ENCODE data around the gene TENM4. TPM values are rescaled to one million over a fixed set of nuclear protein-coding genes. Genes with fewer than 3 reads are reported as not detected.
A peak's percentile ranks its signal among the peaks of the same experiment; 100 is the strongest.

TENM4 gene
- total and polyA plus RNA-seq, 10 of the 15 experiments (the other 5 are each of a cell fraction or from before 2014, with no cell fraction given) = 0.03 to 0.12 (median 0.06) TPM; not detected in 7

DNA sequence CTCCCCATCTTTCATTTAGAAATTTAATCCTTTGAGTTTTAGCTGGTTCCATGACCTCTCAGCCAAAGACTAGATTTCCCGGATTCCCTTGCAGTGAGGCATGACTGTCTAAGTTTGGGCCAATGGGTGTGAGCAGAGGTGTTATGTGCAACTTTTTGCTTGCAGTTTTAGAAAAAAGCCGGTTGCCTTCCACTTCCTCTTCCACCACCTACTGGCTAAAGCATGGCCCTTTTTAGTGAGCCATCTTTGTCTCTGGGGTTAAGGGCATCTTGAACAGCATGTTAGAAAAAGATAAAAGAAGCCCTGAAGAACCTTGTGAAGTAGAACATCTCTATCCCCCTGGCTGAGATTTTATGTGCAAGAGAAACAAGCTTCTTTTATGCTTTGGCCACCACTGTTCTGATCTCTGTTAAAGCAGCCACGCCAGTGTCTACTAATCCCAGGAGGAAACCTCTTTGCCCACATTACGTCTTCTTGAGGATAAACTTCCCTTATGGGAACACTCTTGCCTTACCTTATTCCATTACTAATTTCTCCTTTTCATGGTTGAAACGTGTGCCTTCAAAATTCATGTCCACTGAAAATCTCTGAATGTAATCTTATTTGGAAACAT, 279.9 kb downstream of the TENM4 start:
- BruUV-seq (replicated peaks) = no TSS peak
- Histone ChIP-seq H3K4me1 (ENCODE audit: control insufficient read depth, insufficient read depth, low read length) (no peaks in the 10 kb centered on the region), H3K4me3 (no peak overlapping the region), H3K9ac (ENCODE audit: control insufficient read depth, insufficient read depth, low read length) (no peak overlapping the region), H3K4me2 (ENCODE audit: control insufficient read depth, insufficient read depth) (no peak overlapping the region), H4K20me1 (ENCODE audit: control insufficient read depth, insufficient read depth) (no peaks in the 10 kb centered on the region), H3K9me3 (replicated peaks; ENCODE audit: control insufficient read depth, insufficient read depth, low read length) (no peaks in the 10 kb centered on the region), H3K36me3 (ENCODE audit: control insufficient read depth in 2 of 2, insufficient read depth in 2 of 2, low read length in 1 of 2) (no peaks in the 10 kb centered on the region), H3K27me3 (replicated peaks in 1 of 2; ENCODE audit: control insufficient read depth in 2 of 2, insufficient read depth in 2 of 2, low read length in 1 of 2) (no peaks in the 10 kb centered on the region), H3K79me2 (ENCODE audit: control insufficient read depth, insufficient read depth, low read length) (no peaks in the 10 kb centered on the region), H3K27ac (ENCODE audit: control insufficient read depth, insufficient read depth) (no peak overlapping the region), H2AFZ (ENCODE audit: control insufficient read depth, low read depth, low read length) (no peak overlapping the region)
- in situ Hi-C loops (cut with MboI) = no loop called here
- POLR2A ChIA-PET = no interaction called here
- FAIRE-seq = no peak
- peak; percentile 49 for ATAC-seq
- RAD21 ChIA-PET (ENCODE audit: unreplicated experiment) = no interaction called here
- intact Hi-C loops (cut with micrococcal nuclease; ENCODE audit: unreplicated experiment) = no loop called here
- CTCF ChIA-PET = interaction anchor here (1.4 to 2.2 kb wide), 3 partner anchors 13 to 517 kb away, joined by 3 to 8 read pairs (median 3); no protein-coding TSS in a partner anchor
- 13% methylated on average over 5 of the region's 5 CpGs for WGBS (ENCODE audit: insufficient coverage, insufficient replicate concordance, low lambda C conversion rate, missing lambda C conversion rate)
- no peak for DNase-seq (ENCODE audit: low read depth, low spot score)
- SMC1A ChIA-PET (ENCODE audit: uncharacterized antibody, unreplicated experiment) = no interaction called here
- TF ChIP-seq SUPT20H (IDR thresholded peaks at IDR 0.05; ENCODE audit: borderline replicate concordance, control insufficient read depth, low read depth, low read length) = no peak
- TF ChIP-seq YY1 (IDR thresholded peaks at IDR 0.05; ENCODE audit: low read depth, low read length) = 0 out of 2 replicates have a peak, but pooled peaks have one; percentile 14
- TF ChIP-seq SPI1 (IDR thresholded peaks at IDR 0.05; ENCODE audit: borderline replicate concordance, insufficient read depth, low read depth, low read length) = peak; percentile 30; the same call in 1 of the 2 replicates
- no peak for TF ChIP-seq IKZF1 (conservative IDR thresholded peaks at IDR 0.05)
- no peak for TF ChIP-seq USF1 (IDR thresholded peaks at IDR 0.05; ENCODE audit: borderline replicate concordance, extremely low read length, insufficient read depth, low read depth, low read length)
- no peak for TF ChIP-seq TCF7 (IDR thresholded peaks at IDR 0.05; ENCODE audit: borderline replicate concordance)
- no peak for TF ChIP-seq POLR2AphosphoS5 (IDR thresholded peaks at IDR 0.05; ENCODE audit: low read length)
- TF ChIP-seq NR2C2 (IDR thresholded peaks at IDR 0.05; ENCODE audit: borderline replicate concordance, control insufficient read depth, insufficient read length, low read depth) = no peak
- no peak for TF ChIP-seq CBX3 (IDR thresholded peaks at IDR 0.05; ENCODE audit: borderline replicate concordance, low read depth)
- no peak for TF ChIP-seq ESRRA (IDR thresholded peaks at IDR 0.05; ENCODE audit: low read length)
- TF ChIP-seq PML (IDR thresholded peaks at IDR 0.05; ENCODE audit: low read length) = no peak
- TF ChIP-seq, protein P1, sequence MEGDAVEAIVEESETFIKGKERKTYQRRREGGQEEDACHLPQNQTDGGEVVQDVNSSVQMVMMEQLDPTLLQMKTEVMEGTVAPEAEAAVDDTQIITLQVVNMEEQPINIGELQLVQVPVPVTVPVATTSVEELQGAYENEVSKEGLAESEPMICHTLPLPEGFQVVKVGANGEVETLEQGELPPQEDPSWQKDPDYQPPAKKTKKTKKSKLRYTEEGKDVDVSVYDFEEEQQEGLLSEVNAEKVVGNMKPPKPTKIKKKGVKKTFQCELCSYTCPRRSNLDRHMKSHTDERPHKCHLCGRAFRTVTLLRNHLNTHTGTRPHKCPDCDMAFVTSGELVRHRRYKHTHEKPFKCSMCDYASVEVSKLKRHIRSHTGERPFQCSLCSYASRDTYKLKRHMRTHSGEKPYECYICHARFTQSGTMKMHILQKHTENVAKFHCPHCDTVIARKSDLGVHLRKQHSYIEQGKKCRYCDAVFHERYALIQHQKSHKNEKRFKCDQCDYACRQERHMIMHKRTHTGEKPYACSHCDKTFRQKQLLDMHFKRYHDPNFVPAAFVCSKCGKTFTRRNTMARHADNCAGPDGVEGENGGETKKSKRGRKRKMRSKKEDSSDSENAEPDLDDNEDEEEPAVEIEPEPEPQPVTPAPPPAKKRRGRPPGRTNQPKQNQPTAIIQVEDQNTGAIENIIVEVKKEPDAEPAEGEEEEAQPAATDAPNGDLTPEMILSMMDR (IDR thresholded peaks at IDR 0.05 in 2 of 3, conservative IDR thresholded peaks at IDR 0.05 in 1 of 3; ENCODE audit: control insufficient read depth in 2 of 3, extremely low read depth in 1 of 3, insufficient read depth in 1 of 3, low read depth in 3 of 3, low read length in 3 of 3) = peak; percentile 26 to 37 (median 32); a peak in 3 of 6 replicates
- TF ChIP-seq RELA (IDR thresholded peaks at IDR 0.05; ENCODE audit: borderline replicate concordance, partially characterized antibody) = no peak
- TF ChIP-seq RAD21 (IDR thresholded peaks at IDR 0.05; ENCODE audit: insufficient read depth, low read depth, low read length) = 0 out of 2 replicates have a peak, but pooled peaks have one; percentile 23
- TF ChIP-seq, protein P2, sequence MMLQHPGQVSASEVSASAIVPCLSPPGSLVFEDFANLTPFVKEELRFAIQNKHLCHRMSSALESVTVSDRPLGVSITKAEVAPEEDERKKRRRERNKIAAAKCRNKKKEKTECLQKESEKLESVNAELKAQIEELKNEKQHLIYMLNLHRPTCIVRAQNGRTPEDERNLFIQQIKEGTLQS (IDR thresholded peaks at IDR 0.05; ENCODE audit: borderline replicate concordance, extremely low read depth, low read depth, low read length) = no peak
- no peak for TF ChIP-seq ZBTB4 (CRISPR knock-in tag; IDR thresholded peaks at IDR 0.05)
- no peak for TF ChIP-seq EP300 (IDR thresholded peaks at IDR 0.05; ENCODE audit: borderline replicate concordance in 1 of 2, control insufficient read depth in 1 of 2, low read depth in 2 of 2, low read length in 2 of 2)
